Measurements from ENCODE around the gene ATOX1. TPM values are rescaled to one million over a fixed set of nuclear protein-coding genes. Genes with fewer than 3 reads are reported as not detected.
"Not testable (repeated sequence)": the region's sequence is repeated elsewhere in the genome, so short reads cannot be mapped to it uniquely, and the experiment has no call there.

Gene ATOX1
- total RNA-seq, 1 donor from 2014 or later, result 91.6 TPM

DNA sequence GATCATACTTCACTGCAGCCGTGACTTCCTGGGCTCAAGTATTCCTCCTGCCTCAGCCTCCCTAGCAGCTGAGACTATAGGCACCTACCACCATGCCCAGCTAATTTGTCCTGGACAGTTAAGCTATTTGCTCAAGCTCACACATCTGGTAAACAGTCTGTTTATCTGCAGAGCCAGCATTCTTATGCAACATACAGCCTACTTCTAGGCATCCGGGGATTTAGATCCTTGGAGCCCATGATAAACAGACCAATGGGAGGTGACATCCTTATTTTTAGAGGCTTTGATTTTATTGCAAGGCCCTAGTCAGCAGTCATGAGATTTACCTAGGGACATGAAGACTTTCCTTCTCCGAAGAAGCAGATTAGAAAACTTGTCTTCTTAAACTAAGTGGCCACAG is 21.0 kb downstream of the ATOX1 start:
- no peaks in the 10 kb centered on the region for H3K36me3 ChIP-seq (ENCODE audit: control insufficient read depth, insufficient read depth, low read length)
- no peaks in the 10 kb centered on the region for H3K27me3 ChIP-seq (ENCODE audit: control insufficient read depth, insufficient read depth, low read length)
- no peak for TF ChIP-seq CTCF (IDR thresholded peaks at IDR 0.05; ENCODE audit: insufficient read depth, low read length, poor library complexity, severe bottlenecking)
- DNase-seq (ENCODE audit: low read depth), result no peak
- no peak overlapping the region for H3K4me3 ChIP-seq (ENCODE audit: low read depth, low read length)

GRCh38 chr5:151735646-151736045 is 22.8 kb downstream of the ATOX1 start:
- no peaks in the 10 kb centered on the region for H3K27me3 ChIP-seq (ENCODE audit: control insufficient read depth, insufficient read depth, low read length)
- no peak for TF ChIP-seq CTCF (IDR thresholded peaks at IDR 0.05; ENCODE audit: insufficient read depth, low read length, poor library complexity, severe bottlenecking)
- DNase-seq (ENCODE audit: low read depth), result no peak
- H3K36me3 ChIP-seq (ENCODE audit: control insufficient read depth, insufficient read depth, low read length), result no peaks in the 10 kb centered on the region
- H3K4me3 ChIP-seq (ENCODE audit: low read depth, low read length), result no peak overlapping the region

GRCh38 chr5:151734064-151734408 is 24.4 kb downstream of the ATOX1 start:
- H3K27me3 ChIP-seq (ENCODE audit: control insufficient read depth, insufficient read depth, low read length), result no peaks in the 10 kb centered on the region
- no peak overlapping the region for H3K4me3 ChIP-seq (ENCODE audit: low read depth, low read length)
- no peaks in the 10 kb centered on the region for H3K36me3 ChIP-seq (ENCODE audit: control insufficient read depth, insufficient read depth, low read length)
- no peak for TF ChIP-seq CTCF (IDR thresholded peaks at IDR 0.05; ENCODE audit: insufficient read depth, low read length, poor library complexity, severe bottlenecking)
- no peak for DNase-seq (ENCODE audit: low read depth)

GRCh38 chr5:151733358-151734063 is 24.9 kb downstream of the ATOX1 start:
- no peaks in the 10 kb centered on the region for H3K36me3 ChIP-seq (ENCODE audit: control insufficient read depth, insufficient read depth, low read length)
- TF ChIP-seq CTCF (IDR thresholded peaks at IDR 0.05; ENCODE audit: insufficient read depth, low read length, poor library complexity, severe bottlenecking), result no peak
- no peak for DNase-seq (ENCODE audit: low read depth)

DNA sequence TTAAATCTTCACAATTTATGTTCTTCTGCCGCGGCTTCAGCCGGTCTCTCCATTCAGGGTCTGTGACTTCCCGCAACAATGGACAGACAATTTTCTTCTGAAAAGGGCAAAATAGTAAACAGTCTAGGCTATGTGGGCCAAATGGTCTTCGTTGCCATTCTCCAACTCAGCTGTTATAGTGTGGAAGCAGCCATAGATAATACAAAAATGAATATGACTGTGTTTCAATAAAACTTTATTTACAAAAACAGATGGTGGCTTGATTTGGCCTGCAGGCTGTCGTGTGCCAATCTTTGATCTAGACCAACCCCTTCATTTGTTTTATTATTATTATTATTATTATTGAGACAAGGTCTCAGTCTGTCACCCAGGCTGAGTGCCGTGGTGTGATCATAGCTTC is 28.1 kb downstream of the ATOX1 start:
- Histone ChIP-seq H3K4me3 (ENCODE audit: low read depth, low read length) (no peak overlapping the region), H3K27me3 (ENCODE audit: control insufficient read depth, insufficient read depth, low read length) (no peaks in the 10 kb centered on the region), H3K36me3 (ENCODE audit: control insufficient read depth, insufficient read depth, low read length) (no peaks in the 10 kb centered on the region)
- no peak for TF ChIP-seq CTCF (IDR thresholded peaks at IDR 0.05; ENCODE audit: insufficient read depth, low read length, poor library complexity, severe bottlenecking)
- DNase-seq (ENCODE audit: low read depth), result no peak

More at GRCh38 chr5:151733358-151734063, 24.9 kb downstream of the ATOX1 start:
- H3K27me3 ChIP-seq (ENCODE audit: control insufficient read depth, insufficient read depth, low read length), result no peaks in the 10 kb centered on the region
- H3K4me3 ChIP-seq (ENCODE audit: low read depth, low read length), result no peak overlapping the region

GRCh38 chr5:151729597-151729996 is 28.8 kb downstream of the ATOX1 start:
- DNase-seq (ENCODE audit: low read depth); H3K27me3 ChIP-seq (ENCODE audit: control insufficient read depth, insufficient read depth, low read length); H3K36me3 ChIP-seq (ENCODE audit: control insufficient read depth, insufficient read depth, low read length); H3K4me3 ChIP-seq (ENCODE audit: low read depth, low read length): not testable (repeated sequence)
